ENCODE data around the gene UBE2N. TPM values are rescaled to one million over a fixed set of nuclear protein-coding genes. Genes with fewer than 3 reads are reported as not detected.
"Not testable (repeated sequence)": the region's sequence is repeated elsewhere in the genome, so short reads cannot be mapped to it uniquely, and the experiment has no call there.

Gene UBE2N
- total RNA-seq, 5 donors from 2014 or later (not counting 1 experiment from before 2014, with no cell fraction given) = 66.3 to 81.7 (median 79.2) TPM

GRCh38 chr12:93381976-93382437 lies 59.7 kb downstream of the UBE2N start:
- H3K9me3 Mint-ChIP-seq; H3K36me3 ChIP-seq (ENCODE audit: control insufficient read depth in 2 of 2, extremely low read depth in 1 of 2, insufficient read depth in 1 of 2, low read length in 1 of 2); DNase-seq; H3K27ac ChIP-seq (ENCODE audit: low read length); ATAC-seq (replicated peaks in 1 of 4); H3K27me3 ChIP-seq (replicated peaks in 1 of 2; ENCODE audit: control insufficient read depth in 2 of 2, extremely low read depth in 1 of 2, insufficient read depth in 2 of 2, low read length in 1 of 2); H3K9me3 ChIP-seq; H3K4me3 ChIP-seq (ENCODE audit: control insufficient read depth in 1 of 2, extremely low read depth in 1 of 2, low read length in 1 of 2); H3K27me3 Mint-ChIP-seq: not testable (repeated sequence)
- H3K36me3 Mint-ChIP-seq = peaks cover 12% of the 10 kb centered on the region
- CTCF ChIA-PET = interaction anchor here (0.5 to 3.5 kb wide), 13 partner anchors 14 to 1238 kb away, joined by 3 to 17 read pairs (median 5); no protein-coding TSS in a partner anchor
- H3K27ac Mint-ChIP-seq = peak overlapping the region in 1 of 2 donors; percentile 3
- 87% methylated on average over 3 of the region's 5 CpGs for WGBS (ENCODE audit: insufficient coverage)
- POLR2A ChIA-PET = interaction anchor here (0.5 to 1.3 kb wide), 3 partner anchors 10 to 648 kb away, joined by 3 to 12 read pairs (median 7); no protein-coding TSS in a partner anchor
- H3K4me3 Mint-ChIP-seq = peak overlapping the region in 1 of 3 donors; percentile 100
- peaks cover 57 to 64% (median 57%) of the 10 kb centered on the region in 3 donors for H3K4me1 Mint-ChIP-seq
- peaks cover 31% of the 10 kb centered on the region in 2 experiments for H3K4me1 ChIP-seq (ENCODE audit: control insufficient read depth in 1 of 2, extremely low read depth in 1 of 2, insufficient read depth in 2 of 2, low read length in 2 of 2)

DNA sequence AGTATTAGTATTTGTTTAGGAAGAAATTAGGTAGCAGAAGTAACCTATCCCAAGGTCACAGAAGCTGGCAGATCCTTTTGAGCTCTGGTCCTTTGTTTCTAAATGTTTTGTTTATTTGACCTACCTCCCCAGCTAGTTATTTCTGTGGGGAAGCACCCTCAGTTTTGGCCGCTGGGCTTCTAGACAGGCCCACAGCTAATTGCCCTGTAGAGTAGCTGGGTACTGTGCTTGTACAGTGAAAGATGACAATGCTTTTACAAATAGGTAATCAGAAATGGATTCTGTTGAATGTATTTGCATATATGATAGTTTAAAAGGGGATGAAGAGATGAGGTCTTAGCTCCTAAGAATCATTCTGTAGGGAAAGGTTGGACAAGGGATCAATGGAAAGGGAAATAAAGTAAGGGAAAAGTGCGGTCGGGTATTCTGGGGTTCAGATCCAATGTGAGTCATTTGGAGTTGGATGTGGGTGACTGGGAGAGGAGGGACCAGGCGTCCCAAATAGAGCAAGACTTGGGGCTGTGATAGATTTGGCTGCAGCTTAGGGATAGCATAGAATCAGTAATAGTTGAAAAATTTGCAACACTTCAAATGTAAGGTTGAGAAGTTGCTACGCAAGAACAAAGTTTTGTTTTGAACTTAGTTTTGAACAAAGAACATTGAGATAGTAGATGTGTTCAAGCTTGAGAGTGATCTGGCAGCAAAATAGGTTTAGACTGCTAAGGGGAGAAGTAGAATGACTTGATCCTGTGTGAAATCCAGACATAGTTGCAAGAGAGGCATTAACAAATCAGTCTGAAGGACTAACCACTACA lies 60.4 kb downstream of the UBE2N start:
- WGBS (ENCODE audit: insufficient coverage) = 71% methylated on average over 5 of the region's 5 CpGs
- H3K36me3 Mint-ChIP-seq = peaks cover 12% of the 10 kb centered on the region
- H3K4me3 Mint-ChIP-seq = peak overlapping the region; percentile 100
- ATAC-seq (replicated peaks in 1 of 4) (no peak), DNase-seq (no peak)
- no peaks in the 10 kb centered on the region for H3K27me3 Mint-ChIP-seq
- Histone ChIP-seq H3K4me3 (ENCODE audit: control insufficient read depth in 1 of 2, extremely low read depth in 1 of 2, low read length in 1 of 2) (no peak overlapping the region), H3K27ac (ENCODE audit: low read length) (no peak overlapping the region), H3K4me1 (ENCODE audit: control insufficient read depth in 1 of 2, extremely low read depth in 1 of 2, insufficient read depth in 2 of 2, low read length in 2 of 2) (peaks cover 31 to 37% of the 10 kb centered on the region in 2 experiments), H3K36me3 (ENCODE audit: control insufficient read depth in 2 of 2, extremely low read depth in 1 of 2, insufficient read depth in 1 of 2, low read length in 1 of 2) (no peaks in the 10 kb centered on the region), H3K27me3 (replicated peaks in 1 of 2; ENCODE audit: control insufficient read depth in 2 of 2, extremely low read depth in 1 of 2, insufficient read depth in 2 of 2, low read length in 1 of 2) (no peaks in the 10 kb centered on the region), H3K9me3 (no peaks in the 10 kb centered on the region)
- CTCF ChIA-PET = interaction anchor here (0.6 to 3.5 kb wide), 13 partner anchors 8 to 597 kb away, joined by 3 to 17 read pairs (median 5); no protein-coding TSS in a partner anchor
- no peaks in the 10 kb centered on the region for H3K9me3 Mint-ChIP-seq
- peak overlapping the region; percentile 8 to 46 for H3K27ac Mint-ChIP-seq
- H3K4me1 Mint-ChIP-seq = peaks cover 57 to 70% (median 57%) of the 10 kb centered on the region in 3 donors
- POLR2A ChIA-PET = interaction anchor here in 1 of 2 donors (0.5 to 0.6 kb wide), 2 partner anchors 190 to 350 kb away, joined by 3 to 5 read pairs; no protein-coding TSS in a partner anchor

GRCh38 chr12:93380480-93381121 lies 61.1 kb downstream of the UBE2N start:
- H3K36me3 ChIP-seq (ENCODE audit: control insufficient read depth in 2 of 2, extremely low read depth in 1 of 2, insufficient read depth in 1 of 2, low read length in 1 of 2) = no peaks in the 10 kb centered on the region
- H3K4me3 ChIP-seq (ENCODE audit: control insufficient read depth in 1 of 2, extremely low read depth in 1 of 2, low read length in 1 of 2) = peak overlapping the region in 1 of 2 donors; percentile 51
- no peaks in the 10 kb centered on the region for H3K9me3 ChIP-seq
- no peaks in the 10 kb centered on the region for H3K27me3 ChIP-seq (replicated peaks in 1 of 2; ENCODE audit: control insufficient read depth in 2 of 2, extremely low read depth in 1 of 2, insufficient read depth in 2 of 2, low read length in 1 of 2)
- Mint-ChIP-seq H3K27ac (peak overlapping the region; percentile 23 to 69), H3K27me3 (no peaks in the 10 kb centered on the region), H3K9me3 (no peaks in the 10 kb centered on the region), H3K4me1 (peaks cover 57 to 69% (median 57%) of the 10 kb centered on the region in 3 donors), H3K4me3 (peak overlapping the region; percentile 100), H3K36me3 (peaks cover 12% of the 10 kb centered on the region)
- ChIA-PET CTCF (interaction anchor here (0.5 to 3.5 kb wide), 18 partner anchors 9 to 721 kb away, joined by 3 to 17 read pairs (median 4); no protein-coding TSS in a partner anchor), POLR2A (interaction anchor here in 1 of 2 donors (0.7 kb wide), 1 partner anchor 29 kb away, joined by 3 read pairs; no protein-coding TSS in a partner anchor)
- ATAC-seq (replicated peaks in 1 of 4) (no peak), DNase-seq (peak in 1 of 35 experiments; percentile 29)
- H3K4me1 ChIP-seq (ENCODE audit: control insufficient read depth in 1 of 2, extremely low read depth in 1 of 2, insufficient read depth in 2 of 2, low read length in 2 of 2) = peaks cover 31 to 33% of the 10 kb centered on the region in 2 experiments
- H3K27ac ChIP-seq (ENCODE audit: low read length) = no peak overlapping the region
- no CpG with 5 or more reads among the region's 2 CpGs for WGBS (ENCODE audit: insufficient coverage)

DNA sequence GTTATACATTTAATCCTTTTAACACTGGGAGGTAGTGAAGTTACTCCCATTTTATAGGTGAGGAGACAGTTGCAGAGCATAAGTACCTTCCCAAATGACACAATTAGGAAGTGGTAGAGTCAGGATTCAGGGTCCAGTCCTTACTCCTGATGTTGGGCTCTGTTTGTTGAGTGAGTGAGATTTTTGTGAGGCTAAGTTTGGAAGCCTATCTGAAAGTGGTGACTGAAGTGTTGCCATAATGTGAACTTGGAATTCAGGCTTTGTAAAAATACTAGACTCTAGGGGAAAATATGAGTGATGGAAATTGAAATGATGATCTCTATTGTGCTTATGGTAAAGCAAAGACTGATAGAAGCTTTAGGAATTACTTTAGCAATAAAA lies 61.8 kb downstream of the UBE2N start:
- H3K27ac Mint-ChIP-seq = peak overlapping the region; percentile 99 to 100
- Histone ChIP-seq H3K27me3 (replicated peaks in 1 of 2; ENCODE audit: control insufficient read depth in 2 of 2, extremely low read depth in 1 of 2, insufficient read depth in 2 of 2, low read length in 1 of 2) (no peaks in the 10 kb centered on the region), H3K4me1 (ENCODE audit: control insufficient read depth in 1 of 2, extremely low read depth in 1 of 2, insufficient read depth in 2 of 2, low read length in 2 of 2) (peaks cover 29 to 31% of the 10 kb centered on the region in 2 experiments), H3K9me3 (no peaks in the 10 kb centered on the region), H3K36me3 (ENCODE audit: control insufficient read depth in 2 of 2, extremely low read depth in 1 of 2, insufficient read depth in 1 of 2, low read length in 1 of 2) (no peaks in the 10 kb centered on the region), H3K27ac (ENCODE audit: low read length) (peak overlapping the region; percentile 80), H3K4me3 (ENCODE audit: control insufficient read depth in 1 of 2, extremely low read depth in 1 of 2, low read length in 1 of 2) (peak overlapping the region; percentile 61 to 84)
- peaks cover 51 to 63% (median 51%) of the 10 kb centered on the region in 3 donors for H3K4me1 Mint-ChIP-seq
- H3K9me3 Mint-ChIP-seq = no peaks in the 10 kb centered on the region
- H3K36me3 Mint-ChIP-seq = peaks cover 5% of the 10 kb centered on the region
- H3K27me3 Mint-ChIP-seq = no peaks in the 10 kb centered on the region
- ChIA-PET CTCF (interaction anchor here (0.6 to 3.5 kb wide), 13 partner anchors 10 to 722 kb away, joined by 3 to 17 read pairs (median 5); no protein-coding TSS in a partner anchor), POLR2A (no interaction called here)
- H3K4me3 Mint-ChIP-seq = peak overlapping the region; percentile 100
- no peak for DNase-seq
- no peak for ATAC-seq (replicated peaks in 1 of 4)

DNA sequence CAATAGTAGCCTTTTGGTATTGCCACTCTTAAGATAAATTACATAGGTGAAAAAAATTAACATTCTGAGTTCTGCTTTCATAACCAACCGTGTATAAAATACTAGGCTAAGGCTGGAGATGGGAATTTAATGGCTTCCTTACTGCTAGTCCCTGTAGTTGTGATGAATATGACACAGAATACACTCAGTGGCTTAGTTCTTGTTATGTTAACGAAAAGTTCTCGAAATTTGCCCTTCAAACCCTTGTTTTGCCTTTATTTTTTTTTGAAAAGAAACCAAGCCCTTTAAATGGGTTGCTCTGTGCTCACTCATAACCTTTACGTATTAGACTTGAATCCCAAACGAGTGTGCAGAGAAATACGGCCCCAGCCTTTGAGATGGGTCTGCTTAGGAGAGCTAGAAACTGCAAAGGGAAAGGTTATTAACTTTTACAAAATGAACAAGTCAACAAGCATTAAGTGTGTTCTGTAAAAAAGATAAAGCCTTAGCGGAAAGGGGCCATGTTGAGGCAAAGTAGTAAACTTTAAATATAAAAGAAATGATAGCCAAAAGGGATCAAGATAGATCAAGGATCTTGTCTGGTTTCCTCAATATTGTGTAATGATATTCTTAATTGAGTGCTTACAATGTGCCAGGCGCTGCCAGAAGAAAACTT lies 62.3 kb downstream of the UBE2N start:
- Mint-ChIP-seq H3K4me1 (peaks cover 48 to 59% (median 49%) of the 10 kb centered on the region in 3 donors), H3K4me3 (peak overlapping the region; percentile 100), H3K36me3 (peaks cover 4% of the 10 kb centered on the region), H3K27ac (peak overlapping the region; percentile 99 to 100), H3K27me3 (no peaks in the 10 kb centered on the region), H3K9me3 (no peaks in the 10 kb centered on the region)
- H3K27ac ChIP-seq (ENCODE audit: low read length) = peak overlapping the region; percentile 80
- DNase-seq = peak in 1 of 35 experiments; percentile 22
- no peak for ATAC-seq (replicated peaks in 1 of 4)
- no peaks in the 10 kb centered on the region for H3K27me3 ChIP-seq (replicated peaks in 1 of 2; ENCODE audit: control insufficient read depth in 2 of 2, extremely low read depth in 1 of 2, insufficient read depth in 2 of 2, low read length in 1 of 2)
- no peaks in the 10 kb centered on the region for H3K9me3 ChIP-seq
- no peaks in the 10 kb centered on the region for H3K36me3 ChIP-seq (ENCODE audit: control insufficient read depth in 2 of 2, extremely low read depth in 1 of 2, insufficient read depth in 1 of 2, low read length in 1 of 2)
- peaks cover 25 to 26% of the 10 kb centered on the region in 2 experiments for H3K4me1 ChIP-seq (ENCODE audit: control insufficient read depth in 1 of 2, extremely low read depth in 1 of 2, insufficient read depth in 2 of 2, low read length in 2 of 2)
- 0% methylated on average over 2 of the region's 8 CpGs for WGBS (ENCODE audit: insufficient coverage)
- H3K4me3 ChIP-seq (ENCODE audit: control insufficient read depth in 1 of 2, extremely low read depth in 1 of 2, low read length in 1 of 2) = peak overlapping the region; percentile 61 to 84
- CTCF ChIA-PET = interaction anchor here (0.6 to 2.5 kb wide), 6 partner anchors 10 to 722 kb away, joined by 3 to 9 read pairs (median 5); no protein-coding TSS in a partner anchor
- POLR2A ChIA-PET = no interaction called here

Data from T-cell (primary cell).